Endothelial cell (in vitro differentiated cells): ENCODE data around the gene POTEF. TPM values are rescaled to one million over a fixed set of nuclear protein-coding genes. Genes with fewer than 3 reads are reported as not detected.
"Not testable (repeated sequence)": the region's sequence is repeated elsewhere in the genome, so short reads cannot be mapped to it uniquely, and the experiment has no call there.

Experiments used
- DNase-seq: peaks from one replicate; pipeline ENCODE4 v3.0.0; 2021; ENCODE audit warnings: low spot score
- H3K27ac Mint-ChIP-seq: one replicate; pipeline ENCODE4 v1.8.0; 2021; ENCODE audit warnings: mixed read lengths, inconsistent platforms; ENCODE audit not compliant: unreplicated experiment
- H3K27me3 Mint-ChIP-seq: one replicate; pipeline ENCODE4 v1.8.0; 2021; ENCODE audit warnings: mild to moderate bottlenecking, moderate library complexity, mixed read lengths, inconsistent platforms; ENCODE audit not compliant: unreplicated experiment
- H3K36me3 Mint-ChIP-seq: one replicate; pipeline ENCODE4 v1.8.0; 2021; ENCODE audit warnings: mild to moderate bottlenecking, low read depth, mixed read lengths, inconsistent platforms; ENCODE audit not compliant: unreplicated experiment
- H3K4me1 Mint-ChIP-seq: one replicate; pipeline ENCODE4 v1.8.0; 2021; ENCODE audit warnings: mild to moderate bottlenecking, mixed read lengths, inconsistent platforms; ENCODE audit not compliant: unreplicated experiment
- H3K4me3 Mint-ChIP-seq: one replicate; pipeline ENCODE4 v1.8.0; 2021; ENCODE audit warnings: mild to moderate bottlenecking, mixed read lengths, inconsistent platforms; ENCODE audit not compliant: unreplicated experiment
- H3K9me3 Mint-ChIP-seq: one replicate; pipeline ENCODE4 v1.8.0; 2021; ENCODE audit warnings: mixed read lengths, inconsistent platforms; ENCODE audit not compliant: unreplicated experiment
- CTCF ChIP-seq: fragments of 200-600 bp; sonication (generic); IDR thresholded peaks from one replicate; pipeline ENCODE4 v1.5.0; 2021; ENCODE audit warnings: antibody characterized with exemption; ENCODE audit not compliant: unreplicated experiment
- total RNA-seq: library from RNA; stranded (reverse); fragmentation: NEBNext Ultra II Directional; extraction: Animal tissue kit (Norgen Biotek cat#: 25700); gene quantifications from one replicate; pipeline ENCODE4 v1.2.1, GENCODE V29; 2021; ENCODE audit not compliant: unreplicated experiment

Gene POTEF
- total RNA-seq, 1 donor from 2014 or later, result 1.1 TPM

- not testable (repeated sequence) for H3K4me3 Mint-ChIP-seq, H3K27ac Mint-ChIP-seq, H3K27me3 Mint-ChIP-seq, H3K9me3 Mint-ChIP-seq, DNase-seq, H3K4me1 Mint-ChIP-seq
- H3K36me3 Mint-ChIP-seq, result peaks cover 15% of the 10 kb centered on the region
These were observed 32.0 kb upstream of the POTEF start for GRCh38 chr2:130160838-130161705.

- no peak for TF ChIP-seq CTCF
- peaks cover 15% of the 10 kb centered on the region for H3K36me3 Mint-ChIP-seq
- no peaks in the 10 kb centered on the region for H3K4me1 Mint-ChIP-seq
- no peak overlapping the region for H3K27ac Mint-ChIP-seq
- no peak for DNase-seq
- no peak overlapping the region for H3K4me3 Mint-ChIP-seq
- no peaks in the 10 kb centered on the region for H3K27me3 Mint-ChIP-seq
- no peaks in the 10 kb centered on the region for H3K9me3 Mint-ChIP-seq
These were observed 31.1 kb upstream of the POTEF start for GRCh38 chr2:130160131-130160530.

- not testable (repeated sequence) for DNase-seq, H3K4me1 Mint-ChIP-seq, H3K4me3 Mint-ChIP-seq, H3K9me3 Mint-ChIP-seq, H3K27ac Mint-ChIP-seq, H3K27me3 Mint-ChIP-seq
- peaks cover 12% of the 10 kb centered on the region for H3K36me3 Mint-ChIP-seq
These were observed 30.4 kb upstream of the POTEF start for GRCh38 chr2:130159376-130159775.

- no peak for TF ChIP-seq CTCF
- H3K9me3 Mint-ChIP-seq, result no peaks in the 10 kb centered on the region
- no peaks in the 10 kb centered on the region for H3K27me3 Mint-ChIP-seq
- no peaks in the 10 kb centered on the region for H3K4me1 Mint-ChIP-seq
- peaks cover 14% of the 10 kb centered on the region for H3K36me3 Mint-ChIP-seq
- H3K4me3 Mint-ChIP-seq, result no peak overlapping the region
- no peak for DNase-seq
- H3K27ac Mint-ChIP-seq, result no peak overlapping the region
These were observed 29.6 kb upstream of the POTEF start for GRCh38 chr2:130158631-130159030.

- H3K9me3 Mint-ChIP-seq, H3K27ac Mint-ChIP-seq, DNase-seq, H3K4me3 Mint-ChIP-seq, H3K27me3 Mint-ChIP-seq, H3K4me1 Mint-ChIP-seq: not testable (repeated sequence)
- peaks cover 13% of the 10 kb centered on the region for H3K36me3 Mint-ChIP-seq
These were observed 28.9 kb upstream of the POTEF start for GRCh38 chr2:130157825-130158514.

GRCh38 chr2:130157354-130157753 lies 28.3 kb upstream of the POTEF start:
- H3K27ac Mint-ChIP-seq, H3K4me1 Mint-ChIP-seq: not testable (repeated sequence)

GRCh38 chr2:130156624-130157004 lies 27.6 kb upstream of the POTEF start:
- H3K27me3 Mint-ChIP-seq, result no peaks in the 10 kb centered on the region
- no peaks in the 10 kb centered on the region for H3K4me1 Mint-ChIP-seq
- DNase-seq, result no peak
- H3K4me3 Mint-ChIP-seq, result no peak overlapping the region
- H3K9me3 Mint-ChIP-seq, result no peaks in the 10 kb centered on the region
- H3K27ac Mint-ChIP-seq, result peak overlapping the region; percentile 13
- peaks cover 8% of the 10 kb centered on the region for H3K36me3 Mint-ChIP-seq
- no peak for TF ChIP-seq CTCF

More at GRCh38 chr2:130157354-130157753, 28.3 kb upstream of the POTEF start:
- not testable (repeated sequence) for DNase-seq, H3K9me3 Mint-ChIP-seq, H3K27me3 Mint-ChIP-seq, H3K36me3 Mint-ChIP-seq, H3K4me3 Mint-ChIP-seq
